Activated B cell treated with CpG ODN at 0.5 μM for 24 hours (primary cell): Measurements from ENCODE around the gene MPZL2. TPM values are rescaled to one million over a fixed set of nuclear protein-coding genes. Genes with fewer than 3 reads are reported as not detected.

Source experiments
- ATAC-seq: fragments of 200-7000 bp; cut with Tn5 transposase; one replicate; pipeline ENCODE4 v1.10.0; 2021; ENCODE audit warnings: low read depth, mild to moderate bottlenecking, moderate library complexity
- CTCF ChIA-PET: fragments of 350-600 bp; sonication (Branson Sonifier 250); formaldehyde crosslinking; loops from one replicate; lab custom pipeline; 2021; ENCODE audit warnings: antibody characterized with exemption; lab: Charles Lee
- POLR2A ChIA-PET: fragments of 350-600 bp; sonication (Branson Sonifier 250); formaldehyde crosslinking; loops from one replicate; lab custom pipeline; 2021; ENCODE audit warnings: antibody characterized with exemption; lab: Charles Lee
- DNase-seq: peaks from one replicate; pipeline ENCODE4 v3.0.0; 2022
- H3K27ac Mint-ChIP-seq: one replicate; pipeline ENCODE4 v1.8.0; 2020; ENCODE audit warnings: mixed read lengths
- H3K27me3 Mint-ChIP-seq: one replicate; pipeline ENCODE4 v1.8.0; 2021; ENCODE audit warnings: mixed read lengths
- H3K36me3 Mint-ChIP-seq: one replicate; pipeline ENCODE4 v1.8.0; 2021; ENCODE audit warnings: low read depth, mixed read lengths
- H3K4me1 Mint-ChIP-seq: one replicate; pipeline ENCODE4 v1.8.0; 2021; ENCODE audit warnings: mixed read lengths
- H3K4me3 Mint-ChIP-seq: one replicate; pipeline ENCODE4 v1.8.0; 2020; ENCODE audit warnings: mild to moderate bottlenecking, mixed read lengths
- H3K9me3 Mint-ChIP-seq: one replicate; pipeline ENCODE4 v1.8.0; 2020; ENCODE audit warnings: mixed read lengths
- intact Hi-C: fragments of 100-400 bp; cut with micrococcal nuclease; formaldehyde crosslinking; loops from one replicate; pipeline ENCODE4 v1.15.1; 2024
- total RNA-seq: library from RNA; stranded (reverse); gene quantifications from 2 replicates; pipeline ENCODE4 v1.2.3, GENCODE V29; 2022
- TF ChIP-seq, protein P1 (sequence below): fragments of 200-600 bp; IDR thresholded peaks from one replicate; pipeline ENCODE4 v1.8.0; 2022; ENCODE audit warnings: antibody characterized with exemption, mild to moderate bottlenecking

The MPZL2 gene
- total RNA-seq, 1 donor from 2014 or later: not detected

DNA sequence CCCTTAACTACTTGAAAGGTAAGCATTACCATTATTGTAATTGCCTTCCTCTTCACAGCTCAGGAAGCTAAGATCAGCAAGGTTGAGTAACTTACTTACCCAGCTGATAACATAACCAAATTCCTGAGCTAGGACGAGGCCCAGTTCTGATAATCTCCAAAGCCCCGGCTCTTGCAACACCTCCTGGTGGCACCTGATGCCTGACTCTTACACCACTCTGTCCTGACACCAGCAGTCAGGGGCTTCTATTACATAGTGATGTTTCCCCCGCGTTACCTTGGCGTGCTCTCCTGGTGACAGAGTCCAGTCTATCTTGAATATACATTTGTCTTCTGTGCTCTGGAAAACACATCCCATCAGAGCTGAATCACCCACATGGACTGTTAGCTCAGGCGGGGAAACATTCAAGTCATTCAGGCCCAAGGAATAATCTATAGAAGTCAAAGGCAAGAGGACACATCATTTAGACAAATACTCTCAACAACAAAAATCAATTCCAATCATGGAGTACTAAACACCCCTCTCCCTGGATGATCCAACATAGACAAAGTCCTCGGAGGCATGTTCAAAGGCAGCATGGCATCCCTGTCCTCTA, 51.9 kb downstream of the MPZL2 start:
- DNase-seq: no peak
- Mint-ChIP-seq H3K4me1 (peaks cover 54% of the 10 kb centered on the region), H3K36me3 (no peaks in the 10 kb centered on the region), H3K27ac (no peak overlapping the region), H3K4me3 (no peak overlapping the region), H3K27me3 (peaks cover 17% of the 10 kb centered on the region), H3K9me3 (no peaks in the 10 kb centered on the region)
- POLR2A ChIA-PET: interaction anchor here (0.6 to 4.3 kb wide), 3 partner anchors 13 to 72 kb away, joined by 3 to 25 read pairs (median 3); partner anchors contain the start of gene JAML
- TF ChIP-seq, protein P1, sequence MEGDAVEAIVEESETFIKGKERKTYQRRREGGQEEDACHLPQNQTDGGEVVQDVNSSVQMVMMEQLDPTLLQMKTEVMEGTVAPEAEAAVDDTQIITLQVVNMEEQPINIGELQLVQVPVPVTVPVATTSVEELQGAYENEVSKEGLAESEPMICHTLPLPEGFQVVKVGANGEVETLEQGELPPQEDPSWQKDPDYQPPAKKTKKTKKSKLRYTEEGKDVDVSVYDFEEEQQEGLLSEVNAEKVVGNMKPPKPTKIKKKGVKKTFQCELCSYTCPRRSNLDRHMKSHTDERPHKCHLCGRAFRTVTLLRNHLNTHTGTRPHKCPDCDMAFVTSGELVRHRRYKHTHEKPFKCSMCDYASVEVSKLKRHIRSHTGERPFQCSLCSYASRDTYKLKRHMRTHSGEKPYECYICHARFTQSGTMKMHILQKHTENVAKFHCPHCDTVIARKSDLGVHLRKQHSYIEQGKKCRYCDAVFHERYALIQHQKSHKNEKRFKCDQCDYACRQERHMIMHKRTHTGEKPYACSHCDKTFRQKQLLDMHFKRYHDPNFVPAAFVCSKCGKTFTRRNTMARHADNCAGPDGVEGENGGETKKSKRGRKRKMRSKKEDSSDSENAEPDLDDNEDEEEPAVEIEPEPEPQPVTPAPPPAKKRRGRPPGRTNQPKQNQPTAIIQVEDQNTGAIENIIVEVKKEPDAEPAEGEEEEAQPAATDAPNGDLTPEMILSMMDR: no peak
- CTCF ChIA-PET: interaction anchor here (0.7 to 5.4 kb wide), 3 partner anchors 13 to 84 kb away, joined by 3 to 38 read pairs (median 3); no protein-coding TSS in a partner anchor
- no peak for ATAC-seq
- intact Hi-C loops: no loop called here

DNA sequence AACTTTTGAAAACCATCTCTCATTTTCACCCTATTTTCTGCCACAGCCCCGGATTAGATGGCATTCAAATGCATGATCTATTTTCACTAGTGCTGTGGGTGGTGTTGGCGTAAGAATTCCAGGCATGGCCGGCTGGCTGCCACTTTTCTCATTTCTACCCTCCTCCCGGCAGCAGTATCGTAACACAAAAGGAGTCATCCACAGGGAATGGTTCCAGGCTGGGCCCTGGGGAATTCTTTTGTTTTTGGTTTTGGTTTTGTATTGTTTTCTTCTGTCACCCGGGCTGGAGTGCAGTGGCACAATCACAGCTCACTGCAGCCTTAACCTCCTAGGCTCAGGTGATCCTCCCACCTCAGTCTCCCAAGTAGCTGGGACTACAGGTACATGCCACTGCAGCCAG, 53.1 kb downstream of the MPZL2 start:
- intact Hi-C loops: no loop called here
- ChIA-PET POLR2A (interaction anchor here (0.6 to 4.3 kb wide), 4 partner anchors 12 to 754 kb away, joined by 3 to 25 read pairs (median 8); partner anchors contain the start of gene JAML), CTCF (interaction anchor here (1.2 to 5.4 kb wide), 2 partner anchors 12 to 15 kb away, joined by 3 to 38 read pairs; no protein-coding TSS in a partner anchor)
- peaks cover 11% of the 10 kb centered on the region for H3K27me3 Mint-ChIP-seq
- H3K4me3 Mint-ChIP-seq: no peak overlapping the region
- no peaks in the 10 kb centered on the region for H3K9me3 Mint-ChIP-seq
- H3K4me1 Mint-ChIP-seq: peaks cover 53% of the 10 kb centered on the region
- no peak for ATAC-seq
- H3K27ac Mint-ChIP-seq: no peak overlapping the region
- no peaks in the 10 kb centered on the region for H3K36me3 Mint-ChIP-seq
- TF ChIP-seq, protein P1: no peak
- DNase-seq: no peak

DNA sequence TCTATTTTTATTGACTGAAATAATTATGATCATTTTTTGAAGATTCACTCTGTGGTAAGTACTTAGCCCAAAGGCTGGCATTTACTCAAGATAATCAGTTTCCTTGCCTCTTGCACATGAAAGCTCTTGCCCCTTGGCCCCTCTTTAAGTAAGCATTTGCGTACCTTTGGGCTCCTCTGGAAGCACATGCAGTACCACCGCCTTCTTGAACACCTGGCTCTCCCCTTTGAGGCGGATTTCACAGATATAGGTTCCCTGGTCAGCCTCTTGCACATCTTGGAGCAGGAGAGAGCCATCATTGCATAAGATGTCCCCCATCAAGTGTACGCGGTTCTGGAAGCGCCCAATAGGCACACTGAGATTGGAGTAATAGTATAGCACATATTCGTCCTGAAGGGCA, 53.8 kb downstream of the MPZL2 start:
- ChIA-PET POLR2A (no interaction called here), CTCF (interaction anchor here (0.6 to 5.4 kb wide), 2 partner anchors 12 to 17 kb away, joined by 3 to 38 read pairs; no protein-coding TSS in a partner anchor)
- Mint-ChIP-seq H3K27me3 (peaks cover 15% of the 10 kb centered on the region), H3K4me1 (peaks cover 48% of the 10 kb centered on the region), H3K27ac (no peak overlapping the region), H3K36me3 (no peaks in the 10 kb centered on the region), H3K4me3 (no peak overlapping the region), H3K9me3 (no peaks in the 10 kb centered on the region)
- TF ChIP-seq, protein P1: no peak
- no peak for ATAC-seq
- DNase-seq: no peak
- intact Hi-C loops: no loop called here

DNA sequence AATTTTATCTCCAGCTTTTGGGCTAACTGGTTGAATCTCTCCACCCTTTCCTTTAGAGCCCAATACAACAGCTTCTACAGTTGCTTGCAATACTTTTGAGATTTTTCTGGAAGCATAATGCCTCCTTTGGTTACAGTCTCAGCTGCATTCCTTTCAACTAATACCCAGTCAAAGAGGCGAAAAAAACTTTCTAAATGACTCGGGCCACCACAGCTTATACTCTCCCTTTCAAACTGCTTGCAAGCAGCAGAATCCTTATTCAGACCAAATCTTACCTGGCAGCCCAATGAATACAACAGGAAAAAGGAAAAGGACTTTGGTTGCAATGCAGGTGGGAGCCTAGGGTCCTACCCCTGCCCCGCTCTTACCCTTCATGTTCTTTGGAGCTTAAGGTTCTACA, 55.1 kb downstream of the MPZL2 start:
- TF ChIP-seq, protein P1: no peak
- H3K4me1 Mint-ChIP-seq: peaks cover 35% of the 10 kb centered on the region
- intact Hi-C loops: no loop called here
- peaks cover 15% of the 10 kb centered on the region for H3K27me3 Mint-ChIP-seq
- CTCF ChIA-PET: interaction anchor here (0.8 kb wide), 1 partner anchor 11 kb away, joined by 3 read pairs; no protein-coding TSS in a partner anchor
- POLR2A ChIA-PET: no interaction called here
- H3K36me3 Mint-ChIP-seq: no peaks in the 10 kb centered on the region
- H3K9me3 Mint-ChIP-seq: no peaks in the 10 kb centered on the region
- no peak overlapping the region for H3K27ac Mint-ChIP-seq
- DNase-seq: no peak
- H3K4me3 Mint-ChIP-seq: no peak overlapping the region
- no peak for ATAC-seq

DNA sequence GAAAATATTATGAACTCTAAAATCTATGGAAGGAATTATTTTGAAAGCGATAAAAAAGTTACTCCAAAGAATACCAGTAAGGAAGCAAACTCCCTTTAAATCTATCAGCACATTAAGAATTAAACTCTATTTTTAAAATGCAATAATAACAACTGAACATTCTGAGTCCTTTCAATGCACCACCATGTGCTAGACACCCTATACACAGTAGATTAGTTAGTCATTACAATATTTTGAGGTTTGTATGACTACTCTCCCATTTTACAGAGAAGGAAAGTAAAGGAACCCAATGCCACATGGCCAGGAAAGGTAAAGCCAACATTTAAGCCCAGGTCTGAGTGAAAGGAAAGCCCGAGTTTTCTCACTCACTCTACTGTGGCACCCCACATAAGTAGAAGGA, 57.0 kb downstream of the MPZL2 start:
- POLR2A ChIA-PET: no interaction called here
- ATAC-seq (no peak), DNase-seq (no peak)
- Mint-ChIP-seq H3K27ac (no peak overlapping the region), H3K36me3 (no peaks in the 10 kb centered on the region), H3K27me3 (peaks cover 13% of the 10 kb centered on the region), H3K9me3 (no peaks in the 10 kb centered on the region), H3K4me1 (peaks cover 16% of the 10 kb centered on the region), H3K4me3 (no peak overlapping the region)
- TF ChIP-seq, protein P1: no peak
- intact Hi-C loops: no loop called here
- CTCF ChIA-PET: interaction anchor here (1.5 kb wide), 1 partner anchor 36 kb away, joined by 3 read pairs; no protein-coding TSS in a partner anchor
